Keratinocyte (primary cell): ENCODE measurements around the gene CCDC40. TPM values are rescaled to one million over a fixed set of nuclear protein-coding genes. Genes with fewer than 3 reads are reported as not detected.

ENCODE experiments used
- DNase-seq: peaks from one replicate; pipeline ENCODE4 v3.0.0-alpha.2; 2011; ENCODE audit warnings: low read depth, missing footprints, low spot score
- FAIRE-seq: peaks from 2 replicates; lab custom pipeline; 2011; peaks lifted over from hg19 to GRCh38; lab: Jason Lieb, UNC
- H2AFZ ChIP-seq: 2 replicates; pipeline ENCODE4 v1.6.0; 2012; ENCODE audit warnings: low read length, control low read depth, inconsistent platforms; ENCODE audit not compliant: control insufficient read depth
- H3K27ac ChIP-seq: 2 replicates; pipeline ENCODE4 v1.5.1; 2011; ENCODE audit warnings: low read length; ENCODE audit not compliant: control insufficient read depth, insufficient read depth
- H3K27me3 ChIP-seq: 3 replicates; pipeline ENCODE4 v1.6.0; 2011; ENCODE audit warnings: low read length; ENCODE audit not compliant: control insufficient read depth, insufficient read depth; ENCODE audit errors: extremely low read depth
- H3K36me3 ChIP-seq, 2 experiments: 2 replicates in 1 of 2; 3 replicates in 1 of 2; pipeline ENCODE4 v1.5.1; 2011; ENCODE audit warnings: low read length in 2 of 2, mild to moderate bottlenecking in 1 of 2; ENCODE audit not compliant: control insufficient read depth in 2 of 2, insufficient read depth in 2 of 2; ENCODE audit errors: extremely low read depth in 1 of 2
- H3K4me1 ChIP-seq: 3 replicates; pipeline ENCODE4 v1.5.1; 2011; ENCODE audit warnings: low read length; ENCODE audit not compliant: control insufficient read depth, insufficient read depth; ENCODE audit errors: extremely low read depth
- H3K4me2 ChIP-seq: 3 replicates; pipeline ENCODE4 v1.6.0; 2011; ENCODE audit warnings: low read depth, low read length; ENCODE audit not compliant: control insufficient read depth, insufficient read depth; ENCODE audit errors: extremely low read depth
- H3K4me3 ChIP-seq, 3 experiments: fragments of 200-600 bp in 1 of 3; sonication (generic) in 1 of 3; 2 replicates in 2 of 3; 3 replicates in 1 of 3; pipeline ENCODE4 v1.5.1; 2011 to 2016; ENCODE audit warnings: low read length in 3 of 3, mild to moderate bottlenecking in 3 of 3, control low read depth in 2 of 3, inconsistent platforms in 1 of 3, low read depth in 1 of 3, mixed read lengths in 1 of 3, mixed run types in 1 of 3, moderate library complexity in 1 of 3; ENCODE audit not compliant: control insufficient read depth in 2 of 3, insufficient read depth in 2 of 3; ENCODE audit errors: extremely low read depth in 1 of 3
- H3K79me2 ChIP-seq: 2 replicates; pipeline ENCODE4 v1.6.0; 2012; ENCODE audit warnings: low read length; ENCODE audit not compliant: control insufficient read depth, insufficient read depth
- H3K9ac ChIP-seq: 3 replicates; pipeline ENCODE4 v1.6.0; 2011; ENCODE audit warnings: low read length; ENCODE audit not compliant: control insufficient read depth, insufficient read depth; ENCODE audit errors: extremely low read depth
- H3K9me1 ChIP-seq: 3 replicates; pipeline ENCODE4 v1.6.0; 2011; ENCODE audit warnings: low read length; ENCODE audit not compliant: control insufficient read depth, insufficient read depth; ENCODE audit errors: extremely low read depth
- H3K9me3 ChIP-seq: 2 replicates; pipeline ENCODE4 v1.5.1; 2012; ENCODE audit warnings: low read depth, low read length; ENCODE audit not compliant: control insufficient read depth
- H4K20me1 ChIP-seq: 3 replicates; pipeline ENCODE4 v1.6.0; 2011; ENCODE audit warnings: low read length; ENCODE audit not compliant: control insufficient read depth, insufficient read depth; ENCODE audit errors: extremely low read depth
- CTCF ChIP-seq, 3 experiments: IDR thresholded peaks in 1 of 3; conservative IDR thresholded peaks in 1 of 3; optimal IDR thresholded peaks in 1 of 3; 2 replicates in 2 of 3; 3 replicates in 1 of 3; pipeline versions ENCODE3 to v1.5.1; 2011; ENCODE audit warnings: low read length in 3 of 3, mild to moderate bottlenecking in 3 of 3, moderate library complexity in 2 of 3, control low read depth in 1 of 3, inconsistent platforms in 1 of 3; ENCODE audit not compliant: insufficient read depth in 2 of 3; ENCODE audit errors: extremely low read depth in 1 of 3
- EZH2 ChIP-seq: IDR thresholded peaks from one replicate; pipeline ENCODE4 v1.6.1; 2012; ENCODE audit warnings: inconsistent platforms, mild to moderate bottlenecking, low read length, moderate library complexity
- dilution Hi-C: fragments of 300-500 bp; cut with MboI; formaldehyde crosslinking; loops from one replicate; pipeline ENCODE4 v1.7.0; 2020; ENCODE audit warnings: low sequenced_read_pairs; ENCODE audit not compliant: extremely low pct_ligation_motif_present
- polyA plus RNA-seq, 5 experiments: library from polyadenylated mRNA; depleted of rRNA in 3 of 5; stranded (reverse) in 3 of 5; stranded (forward) in 1 of 5; unstranded in 1 of 5; fragments of >200 nt; gene quantifications; 1 replicate in 1 of 5; 2 replicates in 3 of 5; 3 replicates in 1 of 5; pipeline versions ENCODE4 v1.2.1 to v1.2.3, GENCODE V29; 2011 to 2012; ENCODE audit warnings: missing spikeins in 2 of 5, low read depth in 1 of 5, low replicate concordance in 1 of 5

The CCDC40 gene
- polyA plus RNA-seq, 1 donor (not counting 4 experiments of a cell fraction or from before 2014, with no cell fraction given), result 2.4 TPM

- Histone ChIP-seq H3K4me3 (no peak overlapping the region), H3K4me1 (no peaks in the 10 kb centered on the region), H3K27ac (no peak overlapping the region), H3K79me2 (no peaks in the 10 kb centered on the region), H3K4me2 (no peak overlapping the region), H3K9ac (no peak overlapping the region), H3K36me3 (no peaks in the 10 kb centered on the region), H3K27me3 (peaks cover 14% of the 10 kb centered on the region), H3K9me1 (no peaks in the 10 kb centered on the region), H2AFZ (no peak overlapping the region), H4K20me1 (no peaks in the 10 kb centered on the region), H3K9me3 (no peaks in the 10 kb centered on the region)
- no peak for FAIRE-seq
- DNase-seq, result no peak
- dilution Hi-C loops, result no loop called here
- TF ChIP-seq EZH2 (no peak), CTCF (optimal IDR thresholded peaks at IDR 0.05 in 1 of 3, IDR thresholded peaks at IDR 0.05 in 1 of 3, conservative IDR thresholded peaks at IDR 0.05 in 1 of 3; ENCODE audit: extremely low read depth in 1 of 3, insufficient read depth in 2 of 3, low read length in 3 of 3) (no peak)
Measured at GRCh38 chr17:80068301-80069222, 32.1 kb downstream of the CCDC40 start.

GRCh38 chr17:80070375-80071115 is 34.1 kb downstream of the CCDC40 start:
- no peaks in the 10 kb centered on the region for H3K9me3 ChIP-seq
- DNase-seq (no peak), FAIRE-seq (no peak)
- dilution Hi-C loops, result no loop called here
- H4K20me1 ChIP-seq, result no peaks in the 10 kb centered on the region
- H3K9me1 ChIP-seq, result no peaks in the 10 kb centered on the region
- no peak for TF ChIP-seq CTCF (optimal IDR thresholded peaks at IDR 0.05 in 1 of 3, IDR thresholded peaks at IDR 0.05 in 1 of 3, conservative IDR thresholded peaks at IDR 0.05 in 1 of 3; ENCODE audit: extremely low read depth in 1 of 3, insufficient read depth in 2 of 3, low read length in 3 of 3)
- TF ChIP-seq EZH2, result no peak
- H3K36me3 ChIP-seq, result no peaks in the 10 kb centered on the region
- H3K9ac ChIP-seq, result no peak overlapping the region
- H2AFZ ChIP-seq, result no peak overlapping the region
- peaks cover 6% of the 10 kb centered on the region for H3K27me3 ChIP-seq
- H3K4me2 ChIP-seq, result no peak overlapping the region
- no peak overlapping the region for H3K27ac ChIP-seq
- H3K4me3 ChIP-seq, result no peak overlapping the region
- no peaks in the 10 kb centered on the region for H3K4me1 ChIP-seq
- no peaks in the 10 kb centered on the region for H3K79me2 ChIP-seq
